Measurements from ENCODE around the gene SOAT2.

- TF ChIP-seq POLR2A (IDR thresholded peaks at IDR 0.05; ENCODE audit: low read depth, low read length) (no peak), TAF1 (IDR thresholded peaks at IDR 0.05; ENCODE audit: borderline replicate concordance, low read depth, low read length) (no peak)
Observed at GRCh38 chr12:53062011-53062961, 41.0 kb upstream of the SOAT2 start.

All from GM12892 (cell line).